HG03045 (cell line): ENCODE data around the gene CACNG4.
"Not testable (repeated sequence)": the region's sequence is repeated elsewhere in the genome, so short reads cannot be mapped to it uniquely, and the experiment has no call there.

Source experiments
- ATAC-seq: cut with Tn5 transposase; IDR thresholded peaks from one replicate; pipeline ENCODE4 v1.9.1; 2021; ENCODE audit warnings: mild to moderate bottlenecking, moderate library complexity; ENCODE audit not compliant: unreplicated experiment

Gene CACNG4

DNA sequence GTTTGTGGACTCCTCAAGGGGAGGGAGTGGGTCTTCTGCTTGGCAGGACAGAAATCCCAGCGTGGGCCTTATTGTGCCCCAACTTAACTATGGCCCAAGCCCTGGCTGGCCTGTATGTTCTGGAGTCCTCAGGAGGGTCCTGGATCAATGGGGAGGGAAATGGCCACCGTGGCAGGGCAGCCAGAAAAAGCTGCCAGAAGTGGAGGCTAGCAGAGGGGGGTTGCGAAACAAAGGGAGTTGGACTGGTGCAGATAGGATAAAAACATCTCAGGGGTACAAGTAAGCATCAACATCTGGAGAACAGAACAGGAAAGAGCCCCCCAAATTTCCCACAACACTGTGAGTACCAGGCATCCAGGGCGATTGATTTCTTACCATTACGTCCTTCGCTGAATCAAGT, 76.1 kb downstream of the CACNG4 start:
- no peak for ATAC-seq

- not testable (repeated sequence) for ATAC-seq
Observed at GRCh38 chr17:67041119-67041518, 76.6 kb downstream of the CACNG4 start.

DNA sequence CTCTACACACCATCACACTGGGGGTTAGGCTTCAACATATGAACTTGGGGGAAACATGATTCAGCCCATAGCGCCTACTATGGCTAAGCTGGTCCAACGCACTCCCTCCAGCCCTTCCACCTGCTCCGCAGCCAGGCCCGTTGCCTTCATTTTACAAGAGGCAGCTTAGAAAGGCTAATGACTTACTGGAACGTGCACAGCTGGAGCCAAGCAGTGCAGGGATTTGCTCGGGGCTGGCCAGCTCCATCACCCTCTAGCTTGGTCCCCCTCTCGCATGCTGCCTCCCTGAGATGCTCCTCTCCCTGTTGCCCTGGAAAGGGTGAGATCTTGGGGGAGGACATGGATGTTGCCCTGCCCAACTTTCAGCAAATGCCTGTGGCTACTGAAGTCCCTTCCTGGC, 77.0 kb downstream of the CACNG4 start:
- no peak for ATAC-seq

DNA sequence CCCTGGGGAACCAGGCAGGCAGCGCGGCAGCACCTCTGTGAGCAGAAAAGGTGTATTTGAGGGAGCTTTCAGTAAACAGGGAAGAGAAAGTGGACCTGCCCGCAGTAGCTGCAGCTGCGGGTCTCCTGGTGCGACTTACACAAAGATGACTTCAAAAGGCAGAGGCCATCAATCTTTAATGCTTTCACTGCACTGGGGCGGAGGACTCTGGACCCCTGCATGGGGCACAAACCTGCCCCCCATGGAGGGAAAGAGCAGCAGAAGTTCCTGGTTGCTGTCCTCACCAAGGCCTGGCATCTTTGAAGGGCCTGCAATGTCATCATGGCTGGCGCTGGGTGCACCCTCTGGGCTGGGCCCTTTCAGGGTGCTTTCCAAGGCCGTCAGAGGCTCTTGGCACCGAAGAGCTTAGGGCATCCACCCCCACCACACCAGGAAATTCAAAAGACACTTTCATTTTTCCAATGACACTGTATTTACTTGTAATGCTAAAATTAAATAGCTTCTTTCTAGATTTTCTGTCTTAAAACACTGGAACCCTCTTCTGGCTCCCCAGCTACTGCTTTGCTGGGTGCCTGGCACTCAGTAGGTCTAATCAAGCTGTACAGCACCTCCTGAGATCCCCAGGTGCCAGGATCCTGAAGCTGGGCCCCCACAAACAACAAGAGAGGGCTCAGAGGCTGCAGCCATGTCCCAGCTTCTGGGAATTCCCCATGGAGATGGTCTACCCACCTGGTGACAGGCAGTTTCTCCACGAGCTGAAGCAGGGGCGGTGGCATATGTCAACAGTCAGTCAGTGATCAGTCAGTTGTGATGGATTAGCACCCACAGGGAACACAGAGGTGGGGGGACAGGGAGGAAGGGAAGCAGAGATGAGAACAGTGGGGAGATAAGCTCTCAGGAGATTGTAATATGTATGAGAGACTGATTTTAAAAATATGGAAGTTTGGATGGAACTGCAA, 77.7 kb downstream of the CACNG4 start:
- no peak for ATAC-seq

GRCh38 chr17:67043283-67043682, 78.8 kb downstream of the CACNG4 start:
- no peak for ATAC-seq

DNA sequence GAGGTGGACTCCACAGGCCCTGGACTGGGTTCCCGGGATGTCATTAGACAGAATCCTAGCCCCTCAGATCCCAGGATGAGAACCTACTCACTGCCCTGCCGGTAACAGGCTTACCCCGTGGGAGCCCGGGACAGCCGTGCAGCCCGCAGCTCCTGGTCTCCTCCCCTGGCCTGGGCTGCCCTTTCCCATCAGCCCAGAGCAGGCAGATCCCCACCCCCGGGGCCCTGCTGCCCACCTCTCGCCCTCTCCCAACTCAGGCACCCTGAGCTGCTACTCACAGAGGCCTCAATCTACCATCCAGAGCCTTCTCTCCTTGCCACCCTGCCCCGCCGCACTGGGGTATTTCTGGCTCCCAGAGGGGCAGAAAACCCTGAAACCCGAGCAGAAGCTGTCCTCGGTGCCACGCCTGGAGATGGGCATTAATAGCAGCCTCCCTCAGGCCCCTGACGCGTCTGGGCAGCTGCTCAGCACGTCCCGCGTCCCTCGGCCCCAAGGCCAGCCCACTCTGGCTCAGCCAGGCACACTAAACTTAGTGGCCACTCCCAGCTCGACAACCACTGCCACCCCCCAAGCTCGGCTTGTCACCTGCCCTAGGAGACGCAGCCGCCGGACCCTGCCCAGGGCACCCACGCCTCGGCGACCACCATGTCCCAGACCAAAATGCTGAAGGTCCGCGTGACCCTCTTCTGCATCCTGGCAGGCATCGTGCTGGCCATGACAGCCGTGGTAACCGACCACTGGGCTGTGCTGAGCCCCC, 79.7 kb downstream of the CACNG4 start, which contains the start of gene CACNG1:
TSS of gene CACNG1 (plus strand) at position 539 of the 757 bp plus-strand sequence. CDS start at position 646, 107 bp downstream.
- ATAC-seq: no peak

- ATAC-seq: no peak
Observed at GRCh38 chr17:67044940-67045339, 80.4 kb downstream of the CACNG4 start.

DNA sequence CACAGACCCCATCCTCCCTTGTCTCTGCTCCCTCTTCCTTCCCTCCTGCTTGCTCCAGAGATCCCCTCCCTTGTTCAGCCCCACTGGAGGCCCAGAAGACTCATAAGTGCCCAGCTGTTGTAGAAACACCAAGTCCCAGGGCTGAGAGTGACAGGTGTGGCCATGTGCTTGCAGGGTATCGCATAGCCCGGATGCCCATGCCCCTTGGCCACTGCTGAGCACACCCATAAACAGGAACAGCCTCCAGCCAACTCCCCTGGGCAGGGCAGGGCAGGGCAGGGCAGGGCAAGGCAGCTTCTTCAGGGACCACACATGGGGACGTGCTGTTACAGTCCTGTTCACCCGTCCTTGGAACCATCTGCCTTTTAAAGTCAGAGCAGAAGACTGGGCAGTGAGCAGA, 81.9 kb downstream of the CACNG4 start:
- no peak for ATAC-seq

DNA sequence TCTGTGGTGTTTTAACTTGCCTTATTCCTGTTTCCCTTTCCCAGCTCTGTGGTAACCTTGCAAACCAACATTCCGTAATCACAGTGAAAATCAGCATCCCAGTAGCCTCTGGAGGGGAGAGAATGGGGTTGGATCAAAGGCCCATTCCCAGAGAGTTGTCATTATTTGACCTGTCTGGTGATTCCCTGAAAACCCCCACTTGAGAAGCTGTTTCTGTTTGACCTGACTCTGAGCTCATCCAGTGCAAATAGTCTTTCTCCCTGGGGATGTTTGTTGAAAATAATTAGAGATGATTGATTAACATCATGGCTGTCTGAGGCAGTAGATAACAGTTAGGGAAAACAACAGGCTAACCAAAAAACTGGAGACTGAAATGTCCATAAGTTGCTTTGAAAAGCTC, 82.9 kb downstream of the CACNG4 start:
- no peak for ATAC-seq

DNA sequence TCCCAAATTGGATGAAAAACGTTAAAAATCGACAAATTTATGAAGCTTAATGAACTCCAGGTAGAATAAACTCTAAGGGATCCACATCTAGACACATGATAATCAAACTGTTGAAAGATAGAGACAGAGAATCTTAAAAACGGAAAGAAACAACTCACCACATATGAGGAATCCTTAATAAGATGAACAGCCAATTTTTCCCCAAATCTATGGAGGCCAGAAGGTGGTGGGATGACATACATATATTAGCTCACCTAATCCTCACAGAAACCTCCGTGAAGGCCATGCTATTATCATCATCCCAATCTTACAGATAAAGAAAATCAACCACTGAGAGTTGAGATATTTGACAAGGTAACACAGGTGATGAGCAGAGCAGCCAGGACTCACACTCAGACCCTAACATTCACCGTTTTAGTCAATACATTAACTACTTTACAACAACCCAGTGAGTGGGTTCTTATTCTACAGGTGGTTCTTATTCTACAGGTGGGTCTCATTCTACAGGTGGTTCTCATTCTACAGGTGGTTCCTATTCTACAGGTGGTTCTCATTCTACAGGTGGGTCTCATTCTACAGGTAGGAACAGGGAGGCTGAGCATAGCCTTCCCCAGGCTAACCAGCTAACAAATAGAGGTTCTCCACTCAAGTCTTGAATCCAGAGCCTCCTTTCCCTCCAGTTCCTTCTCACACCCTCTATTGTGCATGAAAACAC, 84.7 kb downstream of the CACNG4 start:
- ATAC-seq: no peak

GRCh38 chr17:67050066-67050465, 85.6 kb downstream of the CACNG4 start:
- no peak for ATAC-seq

GRCh38 chr17:67050471-67051154, 86.1 kb downstream of the CACNG4 start:
- ATAC-seq: no peak

DNA sequence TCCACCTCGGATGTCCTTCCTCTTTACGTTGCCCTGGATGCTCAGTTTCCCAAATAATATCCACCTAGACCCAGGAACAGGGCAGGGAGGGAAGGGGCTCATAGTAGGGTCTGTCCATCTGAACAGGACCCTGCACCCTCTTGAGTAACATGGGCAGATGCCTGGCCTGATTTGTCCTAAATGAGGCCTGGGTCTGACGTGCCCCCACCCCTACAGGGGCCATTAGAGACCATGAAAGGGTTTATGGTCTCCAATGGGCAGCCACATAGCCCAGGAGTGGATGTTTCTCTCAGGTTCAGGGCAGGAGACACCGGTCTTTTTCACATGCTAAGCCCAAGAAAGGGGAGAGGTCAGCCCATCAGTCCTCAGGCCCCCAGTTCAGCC, 86.6 kb downstream of the CACNG4 start:
- ATAC-seq: no peak

GRCh38 chr17:67051837-67052236, 87.3 kb downstream of the CACNG4 start:
- ATAC-seq: no peak

DNA sequence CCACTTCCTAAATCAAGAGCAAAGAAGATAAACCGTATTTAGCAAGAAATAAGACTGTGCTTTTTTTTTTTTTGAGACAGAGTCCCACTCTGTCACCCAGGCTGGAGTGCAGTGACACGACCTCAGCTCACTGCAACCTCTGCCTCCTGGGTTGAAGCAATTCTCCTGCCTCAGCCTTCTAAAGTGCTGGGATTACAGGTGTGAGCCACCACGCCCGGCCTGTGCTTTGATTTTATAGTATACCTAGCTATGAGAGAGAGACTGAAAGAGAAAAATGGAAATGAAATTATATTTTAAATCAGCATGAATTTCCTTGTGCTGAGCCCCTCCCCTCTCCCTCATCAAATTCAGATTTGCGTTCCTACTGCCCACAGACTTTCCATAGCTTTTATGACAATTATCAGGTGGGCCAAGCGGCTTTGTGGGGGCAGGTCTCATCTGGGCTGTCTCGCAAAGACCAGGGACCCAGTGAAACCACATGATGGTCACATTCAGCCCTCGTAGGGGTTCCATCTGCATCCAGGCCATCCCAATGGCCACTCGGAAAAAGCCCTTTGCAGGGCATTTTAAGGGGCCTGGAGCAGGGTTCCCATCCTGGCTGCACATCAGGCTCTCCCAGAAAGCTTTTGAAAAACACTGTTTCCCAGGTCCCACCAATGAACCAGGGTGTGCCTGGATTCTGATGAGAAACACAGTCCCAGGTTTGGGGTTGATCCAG, 88.4 kb downstream of the CACNG4 start:
- no peak for ATAC-seq

DNA sequence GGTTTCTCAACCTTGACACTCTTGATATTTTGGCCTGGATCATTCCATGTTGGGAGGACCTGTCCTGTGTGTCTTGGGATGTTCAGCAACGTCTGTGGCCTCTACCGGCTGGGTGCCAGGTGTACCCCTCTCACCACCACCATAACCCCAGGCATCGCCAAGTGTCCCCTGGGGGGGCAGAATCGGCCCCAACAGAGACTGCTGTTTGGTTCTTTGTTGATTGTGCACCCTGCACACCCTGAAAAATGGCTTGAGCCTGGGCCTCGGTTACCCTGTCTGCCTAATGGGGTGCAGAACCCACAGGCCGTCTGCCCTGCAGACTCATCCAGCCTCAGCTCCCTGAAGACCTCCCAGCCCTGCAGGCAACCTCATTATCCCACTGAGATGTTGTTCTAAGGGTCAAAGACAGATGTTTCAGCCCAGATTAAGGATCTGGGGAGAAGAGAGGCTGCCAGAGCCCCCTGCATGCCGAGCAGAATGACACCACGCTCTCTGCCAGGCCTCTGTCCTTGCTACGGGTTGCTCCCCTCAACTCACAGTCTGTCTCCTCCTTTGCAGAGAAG, 89.0 kb downstream of the CACNG4 start:
- ATAC-seq: no peak

- ATAC-seq: no peak
Observed at GRCh38 chr17:67054011-67054591, 89.6 kb downstream of the CACNG4 start.

DNA sequence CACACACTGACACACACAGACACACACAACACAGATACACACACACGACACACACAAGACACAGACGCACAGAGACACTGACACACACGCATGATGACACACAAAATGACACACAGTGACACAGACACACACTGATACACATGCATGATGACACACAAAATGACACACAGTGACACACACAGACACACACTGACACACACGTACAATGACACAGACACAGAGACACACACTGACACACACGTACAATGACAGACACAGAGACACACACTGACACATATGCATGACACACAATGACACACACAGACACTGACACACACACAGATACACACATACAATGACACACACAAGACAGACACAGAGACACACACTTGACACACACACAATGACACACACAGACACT, 90.1 kb downstream of the CACNG4 start:
- no peak for ATAC-seq

DNA sequence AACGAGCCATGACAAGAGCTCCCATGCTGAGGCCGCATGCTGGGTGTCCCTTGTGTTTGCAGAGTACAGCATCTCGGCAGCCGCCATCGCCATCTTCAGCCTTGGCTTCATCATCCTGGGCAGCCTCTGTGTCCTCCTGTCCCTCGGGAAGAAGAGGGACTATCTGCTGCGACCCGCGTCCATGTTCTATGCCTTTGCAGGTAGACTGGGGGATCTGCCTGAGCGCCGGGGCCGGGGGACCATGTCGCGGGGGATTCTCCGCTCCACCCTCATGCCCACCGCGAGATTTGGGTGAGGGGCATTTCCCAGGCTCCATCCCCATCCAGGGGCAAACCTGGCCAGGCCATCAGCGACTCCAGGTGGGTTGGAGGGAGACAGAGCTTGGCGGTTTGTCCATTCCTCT, 90.5 kb downstream of the CACNG4 start:
- ATAC-seq: no peak
